GM12878 (cell line): ENCODE data around the gene ETS1. TPM values are rescaled to one million over a fixed set of nuclear protein-coding genes. Genes with fewer than 3 reads are reported as not detected.

Source experiments
- ATAC-seq: fragments of 200-7000 bp; cut with Tn5 transposase; 3 replicates; pipeline ENCODE4 v1.9.1; 2020; ENCODE audit warnings: mild to moderate bottlenecking, moderate library complexity
- BruUV-seq: library from RNA; stranded (reverse); fragments of 400-500 nt; replicated peaks from 2 replicates; lab custom pipeline; 2021; lab: Mats Ljungman, UMichigan
- CTCF ChIA-PET: fragments of 300-600 bp; sonication (Branson Sonifier 250); formaldehyde crosslinking; extraction: SDS; loops from one replicate; lab custom pipeline; 2021; ENCODE audit warnings: inconsistent platforms; lab: Yijun Ruan, JAX
- POLR2A ChIA-PET: fragments of 350-600 bp; formaldehyde crosslinking; extraction: SDS; loops from one replicate; lab custom pipeline; 2021; ENCODE audit warnings: inconsistent platforms; lab: Charles Lee
- RAD21 ChIA-PET: fragments of 300-600 bp; sonication (Branson Sonifier 250); formaldehyde crosslinking; loops from one replicate; lab custom pipeline; 2023; ENCODE audit warnings: antibody characterized with exemption; ENCODE audit not compliant: unreplicated experiment; lab: Charles Lee
- SMC1A ChIA-PET: fragments of 300-600 bp; sonication (Branson Sonifier 250); formaldehyde crosslinking; loops from one replicate; lab custom pipeline; 2023; ENCODE audit not compliant: unreplicated experiment, uncharacterized antibody; lab: Charles Lee
- DNase-seq: peaks from one replicate; pipeline ENCODE4 v3.0.0-alpha.2; 2011; ENCODE audit warnings: low read depth, low spot score
- FAIRE-seq: peaks from 3 replicates; lab custom pipeline; 2011; peaks lifted over from hg19 to GRCh38; lab: Jason Lieb, UNC
- H2AFZ ChIP-seq: 2 replicates; pipeline ENCODE4 v1.6.0; 2011; ENCODE audit warnings: low read depth, low read length, control low read depth; ENCODE audit not compliant: control insufficient read depth
- H3K27ac ChIP-seq: 2 replicates; pipeline ENCODE4 v1.5.1; 2011; ENCODE audit warnings: control low read depth; ENCODE audit not compliant: control insufficient read depth, insufficient read depth
- H3K27me3 ChIP-seq, 2 experiments: replicated peaks in 1 of 2; 2 replicates each; pipeline versions ENCODE4 v1.6.0 to v1.6.1; 2011; ENCODE audit warnings: low read length in 1 of 2; ENCODE audit not compliant: control insufficient read depth in 2 of 2, insufficient read depth in 2 of 2
- H3K36me3 ChIP-seq, 2 experiments: 2 replicates each; pipeline ENCODE4 v1.5.1; 2011; ENCODE audit warnings: low read length in 1 of 2; ENCODE audit not compliant: control insufficient read depth in 2 of 2, insufficient read depth in 2 of 2
- H3K4me1 ChIP-seq: 2 replicates; pipeline ENCODE4 v1.6.1; 2011; ENCODE audit warnings: mild to moderate bottlenecking, low read length, moderate library complexity, mixed read lengths; ENCODE audit not compliant: control insufficient read depth, insufficient read depth
- H3K4me2 ChIP-seq: 2 replicates; pipeline ENCODE4 v1.6.0; 2011; ENCODE audit warnings: control low read depth; ENCODE audit not compliant: control insufficient read depth, insufficient read depth
- H3K4me3 ChIP-seq: fragments of 200-600 bp; sonication (generic); 2 replicates; pipeline ENCODE4 v1.5.1; 2016
- H3K79me2 ChIP-seq: 2 replicates; pipeline ENCODE4 v1.6.0; 2011; ENCODE audit warnings: low read length; ENCODE audit not compliant: control insufficient read depth, insufficient read depth
- H3K9ac ChIP-seq: 2 replicates; pipeline ENCODE4 v1.8.0; 2011; ENCODE audit warnings: low read length, control low read depth, mixed read lengths; ENCODE audit not compliant: control insufficient read depth, insufficient read depth
- H3K9me3 ChIP-seq: replicated peaks from 3 replicates; pipeline ENCODE4 v1.5.1; 2011; ENCODE audit warnings: mild to moderate bottlenecking, low read length; ENCODE audit not compliant: control insufficient read depth, insufficient read depth
- H4K20me1 ChIP-seq: 2 replicates; pipeline ENCODE4 v1.6.0; 2011; ENCODE audit not compliant: control insufficient read depth, insufficient read depth
- CHD1 ChIP-seq: IDR thresholded peaks from 2 replicates; pipeline ENCODE4 v1.6.1; 2012; ENCODE audit warnings: low read depth, low read length, improper control_type of control experiment
- EP300 ChIP-seq, 2 experiments: fragments of 150-350 bp in 1 of 2; IDR thresholded peaks; 2 replicates each; pipeline ENCODE4 v1.6.1; 2011 to 2012; ENCODE audit warnings: low read depth in 2 of 2, low read length in 2 of 2, borderline replicate concordance in 1 of 2, improper control_type of control experiment in 1 of 2, inconsistent platforms in 1 of 2; ENCODE audit not compliant: control insufficient read depth in 1 of 2
- FOXK2 ChIP-seq: fragments of 450-650 bp; IDR thresholded peaks from 2 replicates; pipeline ENCODE4 v1.6.1; 2017; ENCODE audit warnings: mild to moderate bottlenecking, moderate library complexity
- SMAD5 ChIP-seq: IDR thresholded peaks from 2 replicates; pipeline ENCODE4 v1.6.1; 2016; ENCODE audit warnings: antibody characterized with exemption, low read depth
- SUZ12 ChIP-seq: fragments of 200-600 bp; sonication (generic); IDR thresholded peaks from one replicate; pipeline ENCODE4 v1.6.1; 2018; ENCODE audit warnings: antibody characterized with exemption, mild to moderate bottlenecking; ENCODE audit not compliant: unreplicated experiment
- WGBS: methylation state at CpG from one replicate; pipeline ENCODE4 v1.1.6; 2016; ENCODE audit warnings: low lambda C conversion rate; ENCODE audit not compliant: insufficient replicate concordance, insufficient coverage; ENCODE audit errors: missing lambda C conversion rate; 5-methylcytosine and 5-hydroxymethylcytosine counted together
- in situ Hi-C: fragments of 300-500 bp; cut with MboI; formaldehyde crosslinking; loops from 9 replicates; pipeline ENCODE4 v1.14.3; 2018; ENCODE audit warnings: mixed read lengths
- intact Hi-C: fragments of 100-400 bp; cut with micrococcal nuclease; formaldehyde crosslinking; loops from one replicate; pipeline ENCODE4 v1.14.2; 2022; ENCODE audit not compliant: unreplicated experiment
- polyA plus RNA-seq, 11 experiments: library from polyadenylated mRNA; depleted of rRNA in 4 of 11; unstranded in 6 of 11; stranded (reverse) in 5 of 11; fragments of >200 nt; fragmentation: Nextera tagmentation in 4 of 11; fragmentation: Illumina TruSeq in 1 of 11; extraction: Ambion mirVana in 4 of 11; extraction: Trizol in 1 of 11; gene quantifications; 1 replicate in 1 of 11; 2 replicates in 10 of 11; pipeline versions ENCODE4 v1.2.1 to v1.2.3, GENCODE V29; 2011 to 2016; ENCODE audit warnings: inconsistent platforms in 2 of 11, missing spikeins in 2 of 11, low read depth in 1 of 11
- total RNA-seq, 4 experiments: library from RNA; depleted of rRNA in 3 of 4; stranded (reverse); fragments of >200 nt in 3 of 4; fragmentation: Illumina TruSeq in 1 of 4; extraction: Trizol in 1 of 4; gene quantifications; 2 replicates each; pipeline versions ENCODE4 v1.2.1 to v1.2.3, GENCODE V29; 2013 to 2021
- TF ChIP-seq, protein P1 (sequence below): fragments of 450-650 bp; IDR thresholded peaks from 2 replicates; pipeline ENCODE4 v1.6.1; 2018; ENCODE audit warnings: borderline replicate concordance, mild to moderate bottlenecking; ENCODE audit not compliant: partially characterized antibody

The ETS1 gene
- total and polyA plus RNA-seq, 10 of the 15 experiments (the other 5 are each of a cell fraction or from before 2014, with no cell fraction given), result 12.5 to 112 (median 55.5) TPM

- peak overlapping the region; percentile 96 for H3K4me3 ChIP-seq
- DNase-seq (no peak), ATAC-seq (no peak), FAIRE-seq (no peak)
- H2AFZ ChIP-seq, result no peak overlapping the region
- SMC1A ChIA-PET, result interaction anchor here (0.7 to 9.8 kb wide), 32 partner anchors 8 to 313 kb away, joined by 3 to 154 read pairs (median 6); no protein-coding TSS in a partner anchor
- intact Hi-C loops, result loop anchor here (2.0 to 5.0 kb wide), 4 partner anchors 35 to 240 kb away; no protein-coding TSS in a partner anchor
- H3K4me1 ChIP-seq, result peaks cover 3% of the 10 kb centered on the region; the same call in 1 of the 2 replicates
- in situ Hi-C loops, result no loop called here
- peak overlapping the region; percentile 97 for H3K9ac ChIP-seq
- WGBS, result 1% methylated on average over 5 of the region's 5 CpGs
- H3K27me3 ChIP-seq, result no peaks in the 10 kb centered on the region
- peak overlapping the region; percentile 96 for H3K27ac ChIP-seq
- CTCF ChIA-PET, result interaction anchor here (0.7 to 5.8 kb wide), 20 partner anchors 8 to 313 kb away, joined by 3 to 43 read pairs (median 4); no protein-coding TSS in a partner anchor
- H3K9me3 ChIP-seq, result no peaks in the 10 kb centered on the region
- TF ChIP-seq EP300 (IDR thresholded peaks at IDR 0.05; ENCODE audit: borderline replicate concordance in 1 of 2, control insufficient read depth in 1 of 2, low read depth in 2 of 2, low read length in 2 of 2) (no peak), SMAD5 (no peak), SUZ12 (no peak), CHD1 (no peak), FOXK2 (no peak)
- TF ChIP-seq, protein P1, sequence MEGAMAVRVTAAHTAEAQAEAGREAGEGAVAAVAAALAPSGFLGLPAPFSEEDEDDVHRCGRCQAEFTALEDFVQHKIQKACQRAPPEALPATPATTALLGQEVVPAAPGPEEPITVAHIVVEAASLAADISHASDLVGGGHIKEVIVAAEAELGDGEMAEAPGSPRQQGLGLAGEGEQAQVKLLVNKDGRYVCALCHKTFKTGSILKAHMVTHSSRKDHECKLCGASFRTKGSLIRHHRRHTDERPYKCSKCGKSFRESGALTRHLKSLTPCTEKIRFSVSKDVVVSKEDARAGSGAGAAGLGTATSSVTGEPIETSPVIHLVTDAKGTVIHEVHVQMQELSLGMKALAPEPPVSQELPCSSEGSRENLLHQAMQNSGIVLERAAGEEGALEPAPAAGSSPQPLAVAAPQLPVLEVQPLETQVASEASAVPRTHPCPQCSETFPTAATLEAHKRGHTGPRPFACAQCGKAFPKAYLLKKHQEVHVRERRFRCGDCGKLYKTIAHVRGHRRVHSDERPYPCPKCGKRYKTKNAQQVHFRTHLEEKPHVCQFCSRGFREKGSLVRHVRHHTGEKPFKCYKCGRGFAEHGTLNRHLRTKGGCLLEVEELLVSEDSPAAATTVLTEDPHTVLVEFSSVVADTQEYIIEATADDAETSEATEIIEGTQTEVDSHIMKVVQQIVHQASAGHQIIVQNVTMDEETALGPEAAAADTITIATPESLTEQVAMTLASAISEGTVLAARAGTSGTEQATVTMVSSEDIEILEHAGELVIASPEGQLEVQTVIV, result no peak
- BruUV-seq, result no TSS peak
- H3K4me2 ChIP-seq, result peak overlapping the region; percentile 93
- POLR2A ChIA-PET, result interaction anchor here (0.6 to 6.7 kb wide), 18 partner anchors 8 to 312 kb away, joined by 3 to 41 read pairs (median 4); no protein-coding TSS in a partner anchor
- H3K79me2 ChIP-seq, result peaks cover 98% of the 10 kb centered on the region
- RAD21 ChIA-PET, result interaction anchor here (0.9 to 10.3 kb wide), 27 partner anchors 8 to 313 kb away, joined by 3 to 144 read pairs (median 6); no protein-coding TSS in a partner anchor
- H3K36me3 ChIP-seq, result peaks cover 3 to 10% of the 10 kb centered on the region in 2 experiments
- H4K20me1 ChIP-seq, result no peaks in the 10 kb centered on the region
These were observed 69.7 kb downstream of the ETS1 start for GRCh38 chr11:128517451-128518230.
